ENCODE data around the gene MOV10.
A peak's percentile ranks its signal among the peaks of the same experiment; 100 is the strongest.
"Not testable (repeated sequence)": the region's sequence is repeated elsewhere in the genome, so short reads cannot be mapped to it uniquely, and the experiment has no call there.

The MOV10 gene

DNA sequence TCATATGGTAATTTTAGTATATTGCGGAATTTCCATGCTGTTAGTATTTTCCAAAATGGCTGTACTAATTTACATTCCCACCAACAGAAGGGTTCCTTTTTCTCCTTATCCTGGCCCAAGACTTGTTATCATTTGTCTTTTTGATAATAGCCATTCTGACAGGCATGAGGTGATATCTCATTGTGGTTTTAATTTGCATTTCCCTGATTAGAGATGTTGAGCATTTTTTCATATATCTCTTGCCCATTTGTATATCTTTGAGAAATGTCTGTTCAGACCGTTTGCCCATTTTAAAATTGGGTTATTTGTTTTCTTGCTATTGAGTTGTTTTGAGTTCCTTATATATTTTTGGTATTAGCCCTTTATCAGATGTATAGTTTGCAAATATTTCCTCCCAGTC, 40.8 kb upstream of the MOV10 start:
- no peak for DNase-seq (ENCODE audit: low read depth)
- H3K4me3 ChIP-seq (ENCODE audit: control insufficient read depth, low read depth, low read length), result no peak overlapping the region
- TF ChIP-seq, protein P1, sequence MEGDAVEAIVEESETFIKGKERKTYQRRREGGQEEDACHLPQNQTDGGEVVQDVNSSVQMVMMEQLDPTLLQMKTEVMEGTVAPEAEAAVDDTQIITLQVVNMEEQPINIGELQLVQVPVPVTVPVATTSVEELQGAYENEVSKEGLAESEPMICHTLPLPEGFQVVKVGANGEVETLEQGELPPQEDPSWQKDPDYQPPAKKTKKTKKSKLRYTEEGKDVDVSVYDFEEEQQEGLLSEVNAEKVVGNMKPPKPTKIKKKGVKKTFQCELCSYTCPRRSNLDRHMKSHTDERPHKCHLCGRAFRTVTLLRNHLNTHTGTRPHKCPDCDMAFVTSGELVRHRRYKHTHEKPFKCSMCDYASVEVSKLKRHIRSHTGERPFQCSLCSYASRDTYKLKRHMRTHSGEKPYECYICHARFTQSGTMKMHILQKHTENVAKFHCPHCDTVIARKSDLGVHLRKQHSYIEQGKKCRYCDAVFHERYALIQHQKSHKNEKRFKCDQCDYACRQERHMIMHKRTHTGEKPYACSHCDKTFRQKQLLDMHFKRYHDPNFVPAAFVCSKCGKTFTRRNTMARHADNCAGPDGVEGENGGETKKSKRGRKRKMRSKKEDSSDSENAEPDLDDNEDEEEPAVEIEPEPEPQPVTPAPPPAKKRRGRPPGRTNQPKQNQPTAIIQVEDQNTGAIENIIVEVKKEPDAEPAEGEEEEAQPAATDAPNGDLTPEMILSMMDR (conservative IDR thresholded peaks at IDR 0.05; ENCODE audit: control insufficient read depth, insufficient read depth, low read depth, low read length), result no peak

DNA sequence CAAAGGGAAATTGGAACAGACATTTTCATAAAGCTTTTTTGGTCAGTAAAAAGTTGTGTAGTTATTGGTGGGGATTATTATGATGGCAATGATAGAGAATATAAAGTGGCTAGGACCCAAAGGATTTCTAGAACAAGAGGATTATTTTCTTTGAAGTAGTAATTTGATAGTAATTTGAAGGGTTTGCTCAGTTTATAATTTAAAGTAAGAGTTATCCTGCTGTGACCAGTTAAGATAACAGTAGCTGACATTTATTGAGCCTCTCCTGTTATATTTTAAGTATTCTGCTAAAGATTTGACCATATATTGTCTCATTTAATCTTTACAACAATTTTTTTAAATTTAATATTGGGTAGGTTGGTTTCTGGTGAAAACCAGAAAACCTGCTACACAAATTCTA, 40.1 kb upstream of the MOV10 start:
- H3K4me3 ChIP-seq (ENCODE audit: control insufficient read depth, low read depth, low read length), result no peak overlapping the region
- no peak for DNase-seq (ENCODE audit: low read depth)
- TF ChIP-seq, protein P1 (conservative IDR thresholded peaks at IDR 0.05; ENCODE audit: control insufficient read depth, insufficient read depth, low read depth, low read length), result no peak

DNA sequence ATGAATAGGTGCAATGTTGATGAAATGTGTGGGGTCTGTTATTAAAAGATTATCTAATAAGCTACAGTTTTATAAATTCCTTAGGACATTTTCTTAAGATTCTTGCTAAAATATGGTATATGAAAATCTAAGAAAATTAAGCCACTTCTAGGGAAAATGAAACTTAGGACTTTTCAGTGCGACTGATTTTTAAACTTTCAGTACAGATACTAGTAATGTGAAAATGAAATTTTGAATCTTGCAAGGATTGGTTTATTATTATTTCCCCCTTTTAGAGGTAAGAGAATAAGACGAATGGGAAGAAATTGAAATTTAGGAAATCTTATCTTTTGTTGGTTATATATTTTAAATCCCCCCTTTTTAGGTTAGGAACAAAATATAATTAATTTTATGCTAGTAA, 38.4 kb upstream of the MOV10 start:
- TF ChIP-seq, protein P1 (conservative IDR thresholded peaks at IDR 0.05; ENCODE audit: control insufficient read depth, insufficient read depth, low read depth, low read length), result no peak
- no peak for DNase-seq (ENCODE audit: low read depth)
- no peak overlapping the region for H3K4me3 ChIP-seq (ENCODE audit: control insufficient read depth, low read depth, low read length)

DNA sequence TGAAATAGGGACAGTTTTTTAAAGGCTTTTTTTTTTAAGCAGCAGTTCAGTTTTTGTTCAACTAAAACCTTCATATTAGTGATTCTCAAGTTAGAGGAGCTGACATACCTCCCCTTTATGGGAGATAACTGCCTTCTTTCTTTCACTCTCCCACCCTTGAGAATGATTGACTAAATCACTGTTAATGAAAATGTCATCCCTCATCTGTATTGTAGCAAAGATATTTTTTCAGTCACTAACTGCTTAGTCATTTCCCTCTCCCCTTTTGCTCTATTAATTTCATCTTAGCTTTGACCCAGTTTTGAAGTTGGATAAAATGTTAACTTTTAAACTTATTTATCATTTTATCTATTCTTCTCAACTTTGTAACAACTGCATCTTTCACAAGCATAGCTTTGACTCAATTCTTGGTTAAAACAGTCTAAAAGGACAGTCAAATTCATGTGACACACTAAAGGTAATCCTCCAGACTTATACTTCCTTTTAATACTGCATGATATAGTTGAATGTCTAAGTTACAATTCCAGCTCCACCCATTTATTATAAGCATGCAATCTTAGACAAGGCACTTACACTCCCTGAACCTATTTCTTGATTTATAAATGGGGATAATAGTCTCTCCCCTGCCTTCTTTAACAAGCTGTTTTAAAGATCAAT, 37.7 kb upstream of the MOV10 start:
- H3K4me3 ChIP-seq (ENCODE audit: control insufficient read depth, low read depth, low read length), result no peak overlapping the region
- TF ChIP-seq, protein P1 (conservative IDR thresholded peaks at IDR 0.05; ENCODE audit: control insufficient read depth, insufficient read depth, low read depth, low read length), result no peak
- no peak for DNase-seq (ENCODE audit: low read depth)

DNA sequence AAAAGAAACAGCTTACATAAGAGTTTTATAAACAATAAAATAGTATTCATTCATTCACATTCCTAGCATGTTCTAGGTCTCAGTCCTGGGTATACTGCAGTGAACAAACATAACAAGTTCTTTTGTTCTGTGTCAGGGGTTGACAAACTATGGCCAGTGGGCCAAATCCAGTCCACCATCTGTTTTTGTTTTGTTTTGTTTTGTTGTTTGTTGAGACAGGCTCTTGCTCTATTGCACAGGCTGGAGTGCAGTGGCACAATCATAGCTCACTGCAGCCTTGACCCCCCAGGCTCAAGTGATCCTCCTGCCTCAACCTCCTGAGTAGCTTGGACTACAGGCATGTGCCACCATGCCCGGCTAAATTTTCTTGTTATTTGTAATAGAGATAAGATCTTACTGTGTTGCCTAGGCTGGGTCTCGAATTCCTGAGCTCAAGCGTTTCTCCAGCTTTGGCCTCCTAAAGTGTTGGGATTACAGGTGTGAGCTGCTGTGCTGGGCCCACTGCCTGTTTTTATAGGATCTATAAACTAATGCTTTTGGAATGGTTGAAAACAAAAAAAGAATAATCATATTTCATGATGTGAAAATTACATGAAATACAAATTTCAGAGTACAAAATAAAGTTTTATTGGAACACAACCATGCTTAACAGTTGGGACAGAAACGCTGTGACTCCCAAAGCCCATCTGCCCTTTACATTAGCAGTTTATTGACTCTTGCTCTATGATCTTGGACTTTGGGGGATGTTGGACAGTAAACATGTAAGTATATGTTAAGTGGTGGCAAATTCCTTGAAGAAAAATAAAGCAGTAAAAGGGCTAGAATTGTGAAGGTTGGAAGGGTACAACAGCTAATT, 37.0 kb upstream of the MOV10 start:
- peak; percentile 50 for DNase-seq (ENCODE audit: low read depth)
- no peak overlapping the region for H3K4me3 ChIP-seq (ENCODE audit: control insufficient read depth, low read depth, low read length)
- TF ChIP-seq, protein P1 (conservative IDR thresholded peaks at IDR 0.05; ENCODE audit: control insufficient read depth, insufficient read depth, low read depth, low read length), result no peak

DNA sequence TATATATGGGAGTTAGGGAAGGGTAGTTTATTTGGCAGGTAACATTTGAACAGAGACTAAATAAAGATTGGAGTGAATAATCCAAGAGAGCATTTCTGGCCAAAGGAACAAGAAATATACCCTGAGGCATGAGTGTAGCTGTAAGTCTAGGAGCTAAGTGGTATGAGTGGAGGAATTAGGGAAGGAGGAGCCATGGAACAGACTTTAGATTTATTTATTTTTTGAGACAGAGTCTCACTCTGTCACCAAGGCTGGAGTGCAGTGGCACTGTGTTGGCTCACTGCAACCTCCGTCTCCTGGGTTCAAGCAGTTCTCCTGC, 36.4 kb upstream of the MOV10 start:
- TF ChIP-seq, protein P1 (conservative IDR thresholded peaks at IDR 0.05; ENCODE audit: control insufficient read depth, insufficient read depth, low read depth, low read length), result no peak
- H3K4me3 ChIP-seq (ENCODE audit: control insufficient read depth, low read depth, low read length), result no peak overlapping the region
- no peak for DNase-seq (ENCODE audit: low read depth)

DNA sequence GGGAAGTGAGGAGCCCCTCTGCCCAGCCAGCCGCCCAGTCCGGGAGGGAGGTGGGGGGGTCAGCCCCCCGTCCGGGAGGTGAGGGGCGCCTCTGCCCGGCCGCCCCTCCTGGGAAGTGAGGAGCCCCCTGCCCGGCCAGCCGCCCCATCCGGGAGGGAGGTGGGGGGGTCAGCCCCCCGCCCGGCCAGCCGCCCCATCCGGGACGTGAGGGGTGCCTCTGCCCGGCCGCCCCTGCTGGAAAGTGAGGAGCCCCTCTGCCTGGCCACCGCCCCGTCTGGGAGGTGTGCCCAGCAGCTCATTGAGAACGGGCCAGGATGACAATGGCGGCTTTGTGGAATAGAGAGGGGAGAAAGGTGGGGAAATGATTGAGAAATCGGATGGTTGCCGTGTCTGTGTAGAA, 34.0 kb upstream of the MOV10 start:
- H3K4me3 ChIP-seq (ENCODE audit: control insufficient read depth, low read depth, low read length); DNase-seq (ENCODE audit: low read depth): not testable (repeated sequence)

Measured in fibroblast of mammary gland (primary cell).